Hematopoietic multipotent progenitor cell treated with erythropoietin and hydrocortisone succinate and interleukin-3 and kit ligand, for 17 days (in vitro differentiated cells): ENCODE results near the gene GALNT13.

Experiments
- DNase-seq: peaks from one replicate; pipeline ENCODE4 v3.0.0-alpha.2; 2015; ENCODE audit warnings: low spot score

Gene GALNT13

DNA sequence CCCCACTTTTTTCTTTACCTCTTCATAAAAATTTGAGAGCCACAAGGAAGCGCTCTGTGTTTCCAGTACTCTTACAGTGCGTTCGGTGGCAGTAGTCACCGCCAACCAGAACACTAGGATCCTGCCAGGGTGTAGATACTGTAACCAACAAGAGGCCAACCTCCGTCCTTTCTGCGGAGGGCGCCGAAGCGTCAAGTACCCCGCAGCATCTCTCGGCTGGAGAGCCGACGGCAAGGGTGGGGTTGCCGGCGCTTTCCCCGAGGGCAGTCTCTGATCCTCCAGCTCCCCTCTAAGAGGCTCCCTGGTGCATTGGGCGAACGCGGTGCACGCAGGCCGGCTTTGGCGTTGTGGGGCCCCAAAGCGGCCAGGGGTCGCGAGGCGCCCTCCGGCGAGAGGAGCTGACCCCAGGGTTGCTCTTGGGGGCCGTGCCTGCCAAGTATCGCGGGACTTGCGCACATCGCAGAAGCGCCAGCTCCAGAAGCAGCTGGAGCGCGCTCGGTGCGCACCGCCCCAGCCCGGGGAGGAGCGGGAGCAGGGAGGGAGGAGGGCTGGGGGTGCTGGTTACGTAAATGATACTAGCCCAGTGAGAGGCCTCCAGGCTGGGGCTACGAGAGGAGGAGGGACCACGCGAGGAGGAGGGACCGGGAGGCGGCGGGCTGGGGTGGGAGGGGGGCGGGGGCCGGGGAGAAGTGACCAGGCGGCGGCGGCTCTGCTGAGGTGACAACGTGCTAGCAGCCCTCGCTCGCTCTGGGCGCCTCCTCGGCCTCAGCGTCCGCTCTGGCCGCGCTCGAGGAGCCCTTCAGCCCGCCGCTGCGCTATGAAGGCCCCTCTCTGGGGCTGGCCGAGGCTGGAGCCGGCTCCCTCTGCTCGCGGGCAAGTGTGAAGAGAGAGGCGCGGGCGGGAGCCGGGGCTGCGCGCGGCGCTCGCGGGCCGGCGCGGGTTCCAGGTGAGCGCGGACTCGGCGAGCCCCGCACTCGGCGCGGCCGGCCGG lies at the start of gene GALNT13:
TSS of gene GALNT13 (plus strand) at position 692 of the 991 bp plus-strand sequence.
- DNase-seq, result no peak

DNA sequence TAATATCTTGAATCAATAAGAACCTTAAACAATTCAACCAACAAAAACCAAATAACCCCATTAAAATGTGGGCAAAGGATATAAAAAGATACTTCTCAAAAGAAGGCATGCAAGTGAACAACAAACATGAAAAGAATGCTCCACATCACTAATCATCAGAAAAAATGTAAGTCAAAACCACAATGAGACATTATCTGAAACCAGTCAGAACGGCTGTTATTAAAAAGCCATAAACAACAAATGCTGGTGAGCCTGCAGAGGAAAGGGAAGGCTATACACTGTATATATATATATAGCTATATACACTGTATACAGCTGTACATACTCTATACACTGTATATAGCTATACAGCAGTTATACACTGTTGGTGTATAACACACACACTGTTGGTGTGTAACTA lies 47.8 kb upstream of the GALNT13 start:
- no peak for DNase-seq

DNA sequence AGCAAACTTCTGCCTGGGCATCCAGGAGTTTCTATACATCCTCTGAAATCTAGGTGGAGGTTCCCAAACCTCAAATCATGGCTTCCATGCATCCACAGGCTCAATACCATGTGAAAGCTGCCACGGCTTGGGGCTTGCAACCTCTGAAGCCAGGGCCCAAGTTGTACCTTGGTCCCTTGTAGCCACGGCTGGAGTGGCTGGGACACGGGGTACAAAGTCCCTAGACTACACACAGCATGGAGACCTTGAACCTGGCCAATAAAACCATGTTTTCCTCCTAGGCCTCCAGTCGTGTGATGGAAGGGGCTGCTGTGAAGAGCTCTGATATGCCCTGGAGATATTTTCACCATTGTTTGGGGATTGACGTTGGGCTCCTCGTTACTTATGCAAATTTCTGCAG lies 43.4 kb upstream of the GALNT13 start:
- no peak for DNase-seq

DNA sequence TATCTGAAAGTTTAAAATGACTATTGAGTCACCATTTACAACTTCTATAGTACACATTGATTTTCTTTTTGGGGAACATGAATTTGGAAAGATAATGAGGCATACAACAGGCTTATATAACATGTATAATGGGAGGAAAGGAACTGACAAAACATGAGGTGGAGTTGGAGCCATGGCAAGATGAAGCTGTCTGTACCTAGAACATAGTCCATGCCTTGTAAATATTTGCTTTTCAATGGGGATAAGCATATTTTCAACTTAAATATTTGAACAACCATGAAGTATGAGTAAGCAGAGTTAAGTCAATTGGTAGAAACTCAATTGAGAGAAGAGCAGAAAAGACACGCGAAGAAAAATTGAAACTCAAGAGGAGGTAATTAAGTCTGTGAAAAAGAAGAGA lies 37.1 kb upstream of the GALNT13 start:
- no peak for DNase-seq

DNA sequence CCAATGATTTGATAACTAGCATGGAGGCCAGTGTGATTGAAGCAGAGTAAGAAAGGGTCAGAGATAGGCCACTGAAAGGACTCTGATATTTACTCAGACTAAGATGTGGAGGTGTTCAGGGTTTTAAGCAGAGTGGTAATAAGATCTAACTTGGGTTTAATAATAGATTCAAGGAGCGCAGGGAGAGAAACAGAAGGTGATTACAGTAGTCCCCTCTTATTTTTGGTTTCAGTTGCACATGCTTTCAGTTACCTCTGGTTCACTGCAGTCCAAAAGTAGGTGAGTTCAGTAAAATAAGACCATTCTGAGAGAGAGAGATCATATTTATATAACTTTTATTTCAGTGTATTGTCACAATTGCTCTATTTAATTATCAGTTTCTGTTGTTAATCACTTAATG lies 13.5 kb upstream of the GALNT13 start:
- DNase-seq, result no peak

- no peak for DNase-seq
Observed at GRCh38 chr2:153864022-153864421, 7.7 kb upstream of the GALNT13 start.

DNA sequence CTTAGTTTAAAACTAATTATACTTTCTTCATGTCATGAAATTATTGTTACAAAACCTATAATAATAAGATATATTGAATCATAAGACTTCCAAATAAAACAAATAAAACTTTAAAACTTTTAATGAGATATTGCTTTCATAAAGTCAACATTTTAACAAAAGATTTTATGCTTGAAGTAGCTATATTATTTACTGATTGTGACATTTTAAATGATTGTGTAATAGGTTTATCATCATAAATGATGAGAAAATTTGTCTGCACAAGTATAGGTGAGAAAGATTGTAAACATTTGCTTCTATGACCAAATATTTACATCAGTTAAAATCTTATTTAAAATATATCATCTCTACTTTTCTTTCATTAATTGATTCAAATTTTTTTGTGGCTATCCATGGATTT lies 5.1 kb upstream of the GALNT13 start:
- DNase-seq, result no peak

DNA sequence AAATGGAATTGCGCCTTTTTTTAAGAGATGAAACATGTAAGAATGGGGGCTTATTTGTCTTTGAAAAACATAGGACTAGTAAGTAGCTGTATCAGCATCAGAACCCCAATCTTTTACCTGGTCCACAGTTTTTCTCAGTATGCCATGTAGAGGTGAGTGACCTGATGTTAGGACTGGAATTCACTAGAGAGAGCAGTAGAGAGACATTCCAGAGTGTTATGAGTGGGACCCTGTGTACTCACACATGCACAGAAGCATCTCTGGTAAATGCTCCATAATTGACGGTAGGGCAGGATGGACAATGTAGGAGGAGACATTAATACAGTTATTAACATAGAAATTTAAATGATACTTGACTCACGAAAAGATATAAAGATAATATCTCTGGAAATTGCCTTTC lies 1.4 kb upstream of the GALNT13 start:
- no peak for DNase-seq

GRCh38 chr2:153872311-153873051 lies 759 bp downstream of the GALNT13 start:
- DNase-seq, result no peak

- DNase-seq, result no peak
Observed at GRCh38 chr2:153873052-153874048, 1.6 kb downstream of the GALNT13 start.

DNA sequence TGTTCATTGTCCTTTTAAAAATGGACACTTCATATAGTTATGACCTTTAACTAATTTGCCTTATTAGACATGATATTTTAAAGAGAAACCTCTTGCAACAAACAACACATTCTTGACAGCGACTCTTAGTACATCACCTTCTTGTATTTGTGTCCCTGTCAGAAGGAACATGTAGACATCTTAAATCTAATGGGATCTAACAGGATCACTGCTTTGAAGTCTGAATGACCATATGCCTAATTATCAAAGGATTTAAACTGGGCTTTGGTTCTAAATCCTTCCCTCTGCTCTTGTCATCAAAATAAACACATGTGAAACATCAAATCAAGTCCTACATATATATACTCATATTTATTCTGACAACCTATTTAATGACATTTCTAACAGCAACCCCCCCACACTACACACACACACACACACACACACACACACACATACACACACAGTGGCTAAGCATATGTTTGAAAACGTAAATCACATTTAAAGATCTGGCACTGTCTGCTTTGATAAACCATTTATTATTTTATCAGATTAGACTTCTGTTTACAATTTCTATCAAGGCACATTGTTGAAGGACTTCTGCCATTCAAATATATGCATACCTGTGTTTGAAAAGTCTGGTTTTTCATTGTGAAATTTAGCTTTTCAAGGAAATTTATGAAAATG lies 4.2 kb downstream of the GALNT13 start:
- no peak for DNase-seq

- DNase-seq, result no peak
Observed at GRCh38 chr2:153880926-153881325, 9.2 kb downstream of the GALNT13 start.

GRCh38 chr2:153886833-153887232 lies 15.1 kb downstream of the GALNT13 start:
- no peak for DNase-seq

GRCh38 chr2:153890576-153890975 lies 18.9 kb downstream of the GALNT13 start:
- DNase-seq, result no peak

GRCh38 chr2:153891051-153891450 lies 19.3 kb downstream of the GALNT13 start:
- DNase-seq, result no peak

DNA sequence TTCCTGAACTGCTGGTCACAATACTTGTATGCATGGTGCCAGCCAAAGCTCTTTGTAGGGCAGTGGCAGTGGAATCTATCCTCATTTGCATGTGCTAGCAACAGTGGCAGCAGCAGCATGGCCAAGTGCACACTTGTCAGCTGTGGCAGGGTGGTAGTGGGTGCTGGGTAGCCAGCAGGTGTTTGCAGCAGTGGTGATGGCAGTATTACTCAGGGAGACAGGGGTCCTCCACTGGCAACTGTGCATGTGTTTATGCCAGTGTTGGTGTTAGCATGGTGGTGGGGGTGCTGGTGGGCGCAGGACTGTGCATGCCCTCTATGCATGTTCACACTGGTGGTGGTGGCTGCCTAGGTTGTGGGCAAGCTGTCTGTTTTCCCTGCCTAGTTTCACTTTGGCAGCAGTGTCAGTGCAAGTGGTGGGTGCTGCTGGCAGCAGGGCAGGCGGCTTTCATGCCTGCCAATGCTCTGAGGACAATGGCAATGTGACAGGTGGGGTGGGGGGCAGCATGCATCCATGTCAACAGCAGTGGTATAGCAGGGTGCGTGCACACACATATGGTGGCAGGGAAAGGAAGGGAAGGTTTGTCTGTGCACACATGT lies 41.2 kb downstream of the GALNT13 start:
- DNase-seq, result no peak

DNA sequence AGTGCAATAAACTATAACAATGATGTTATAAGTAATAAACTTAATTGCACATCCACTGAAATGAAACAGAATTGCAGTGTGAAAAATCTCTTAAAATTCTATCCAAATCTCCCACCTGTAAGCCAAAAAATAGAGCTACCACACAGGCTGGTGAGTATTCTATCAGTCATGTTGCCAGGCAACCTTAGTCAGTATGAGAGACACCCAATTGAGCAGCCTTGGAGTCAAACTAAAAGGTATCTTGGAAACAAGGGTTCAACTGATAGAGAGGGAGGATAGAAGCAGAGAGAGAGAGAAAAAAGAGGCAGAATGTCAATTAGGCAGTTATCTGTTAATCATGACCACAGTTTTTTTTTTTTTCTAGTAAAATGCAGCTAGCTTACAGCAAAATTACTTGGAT lies 45.8 kb downstream of the GALNT13 start:
- DNase-seq, result no peak

GRCh38 chr2:153935511-153935910 lies 63.8 kb downstream of the GALNT13 start:
- DNase-seq, result no peak

- no peak for DNase-seq
Observed at GRCh38 chr2:153939124-153939796, 67.5 kb downstream of the GALNT13 start.

DNA sequence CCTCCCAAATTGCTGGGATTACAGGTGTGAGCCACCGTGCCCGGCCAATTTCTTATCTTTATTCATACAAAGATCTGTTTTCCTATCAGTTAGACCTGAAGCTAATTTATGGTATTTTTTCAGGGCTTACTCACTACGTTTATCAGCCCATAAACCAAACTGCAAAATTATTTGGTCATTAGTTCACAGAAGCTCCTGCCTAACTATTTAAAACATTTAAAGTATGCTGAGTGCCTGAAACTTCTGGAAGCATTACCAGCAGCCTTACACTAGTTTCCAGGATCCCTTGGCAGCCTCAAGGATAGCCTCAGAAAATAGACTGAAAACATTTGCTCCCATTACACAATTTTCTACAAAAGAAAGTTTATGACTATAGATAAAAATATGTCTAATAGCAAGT lies 68.8 kb downstream of the GALNT13 start:
- no peak for DNase-seq
